Ascending aorta (tissue), 2 donors: ENCODE data around the gene SPSB1. TPM values are rescaled to one million over a fixed set of nuclear protein-coding genes. Genes with fewer than 3 reads are reported as not detected.

Source experiments
- DNase-seq, 2 donors: peaks; one replicate each; pipeline ENCODE4 v3.0.0-alpha.2; 2019; ENCODE audit warnings: low spot score in 2 of 2
- H3K27ac ChIP-seq, 2 donors: fragments of 200-600 bp; sonication (generic); one replicate each; pipeline ENCODE4 v1.5.1; 2016 to 2017; ENCODE audit warnings: mild to moderate bottlenecking in 1 of 2
- H3K27me3 ChIP-seq: fragments of 200-600 bp; sonication (generic); one replicate; pipeline ENCODE4 v1.5.1; 2017
- H3K36me3 ChIP-seq, 2 donors: fragments of 200-600 bp; sonication (generic); one replicate each; pipeline ENCODE4 v1.5.1; 2016
- H3K4me1 ChIP-seq, 2 donors: fragments of 200-600 bp; sonication (generic); one replicate each; pipeline ENCODE4 v1.5.1; 2016 to 2017; ENCODE audit warnings: mild to moderate bottlenecking in 1 of 2
- H3K4me3 ChIP-seq, 2 donors: fragments of 200-600 bp; sonication (generic); one replicate each; pipeline ENCODE4 v1.5.1; 2016 to 2017; ENCODE audit warnings: mild to moderate bottlenecking in 1 of 2
- H3K9me3 ChIP-seq, 2 donors: fragments of 200-600 bp; sonication (generic); one replicate each; pipeline ENCODE4 v1.5.1; 2016
- intact Hi-C: fragments of 100-400 bp; cut with DNase I; formaldehyde crosslinking; loops from one replicate; pipeline ENCODE4 v1.15.1; 2023
- total RNA-seq: library from RNA; depleted of rRNA; stranded (reverse); fragments of >200 nt; gene quantifications from one replicate; pipeline ENCODE4 v1.1.0, GENCODE V29; 2016
- TF ChIP-seq, protein P1 (sequence below), 3 experiments: fragments of 200-600 bp in 2 of 3; fragments of 450-650 bp in 1 of 3; sonication (generic) in 2 of 3; IDR thresholded peaks; one replicate each; pipeline ENCODE4 v1.5.1; 2016 to 2019; ENCODE audit warnings: antibody characterized with exemption in 3 of 3, mild to moderate bottlenecking in 1 of 3, moderate library complexity in 1 of 3

The SPSB1 gene
- total RNA-seq, 1 donor from 2014 or later: 64.9 TPM

DNA sequence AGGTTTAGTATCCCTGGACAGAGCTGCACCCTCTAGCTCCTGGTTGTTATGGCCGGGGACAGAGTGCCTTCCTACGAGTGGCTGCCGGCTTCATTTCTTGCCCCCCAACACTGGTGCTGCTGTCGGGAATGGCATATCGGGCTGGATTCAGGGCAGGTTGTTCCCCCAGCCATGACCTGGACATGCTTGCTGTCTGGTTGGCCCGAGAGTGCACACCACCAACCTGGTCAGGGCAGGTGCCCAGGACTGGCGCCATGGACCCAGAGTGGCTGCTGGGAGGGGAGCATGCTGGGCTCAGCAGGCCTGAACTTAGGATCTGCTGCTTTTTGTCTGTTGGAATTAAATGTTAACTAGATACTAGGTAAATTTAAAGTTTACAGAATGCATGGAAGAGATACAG is 36.4 kb upstream of the SPSB1 start:
- TF ChIP-seq, protein P1, sequence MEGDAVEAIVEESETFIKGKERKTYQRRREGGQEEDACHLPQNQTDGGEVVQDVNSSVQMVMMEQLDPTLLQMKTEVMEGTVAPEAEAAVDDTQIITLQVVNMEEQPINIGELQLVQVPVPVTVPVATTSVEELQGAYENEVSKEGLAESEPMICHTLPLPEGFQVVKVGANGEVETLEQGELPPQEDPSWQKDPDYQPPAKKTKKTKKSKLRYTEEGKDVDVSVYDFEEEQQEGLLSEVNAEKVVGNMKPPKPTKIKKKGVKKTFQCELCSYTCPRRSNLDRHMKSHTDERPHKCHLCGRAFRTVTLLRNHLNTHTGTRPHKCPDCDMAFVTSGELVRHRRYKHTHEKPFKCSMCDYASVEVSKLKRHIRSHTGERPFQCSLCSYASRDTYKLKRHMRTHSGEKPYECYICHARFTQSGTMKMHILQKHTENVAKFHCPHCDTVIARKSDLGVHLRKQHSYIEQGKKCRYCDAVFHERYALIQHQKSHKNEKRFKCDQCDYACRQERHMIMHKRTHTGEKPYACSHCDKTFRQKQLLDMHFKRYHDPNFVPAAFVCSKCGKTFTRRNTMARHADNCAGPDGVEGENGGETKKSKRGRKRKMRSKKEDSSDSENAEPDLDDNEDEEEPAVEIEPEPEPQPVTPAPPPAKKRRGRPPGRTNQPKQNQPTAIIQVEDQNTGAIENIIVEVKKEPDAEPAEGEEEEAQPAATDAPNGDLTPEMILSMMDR (IDR thresholded peaks at IDR 0.05): no peak
- intact Hi-C loops: no loop called here
- peaks cover 2 to 13% of the 10 kb centered on the region in 2 donors for H3K36me3 ChIP-seq
- H3K4me1 ChIP-seq: peaks cover 0 to 2% of the 10 kb centered on the region in 2 donors
- no peaks in the 10 kb centered on the region for H3K9me3 ChIP-seq
- H3K27ac ChIP-seq: no peak overlapping the region
- no peak overlapping the region for H3K4me3 ChIP-seq
- no peak for DNase-seq
- no peaks in the 10 kb centered on the region for H3K27me3 ChIP-seq

DNA sequence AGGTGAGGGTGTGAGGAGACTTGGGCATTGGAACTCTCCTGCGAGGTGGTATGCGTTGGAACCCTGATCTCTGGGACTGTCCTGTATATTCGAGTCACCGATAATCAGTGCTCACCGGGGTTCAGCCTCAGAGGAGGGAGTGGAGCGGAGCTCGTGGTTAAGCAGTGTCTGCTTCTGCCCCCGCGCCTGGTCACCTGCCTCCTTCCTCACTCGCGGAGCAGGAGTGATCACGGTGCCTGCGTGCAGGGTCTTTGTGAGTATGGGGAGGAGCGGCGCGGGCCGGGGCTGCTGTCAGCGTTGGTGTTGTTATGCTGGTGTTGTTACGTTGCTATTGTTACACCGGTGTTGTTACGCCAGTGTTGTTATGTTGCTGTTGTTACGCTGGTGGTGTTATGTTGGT is 34.8 kb upstream of the SPSB1 start:
- Histone ChIP-seq H3K4me1 (no peaks in the 10 kb centered on the region), H3K4me3 (no peak overlapping the region), H3K9me3 (no peaks in the 10 kb centered on the region), H3K27me3 (no peaks in the 10 kb centered on the region), H3K27ac (no peak overlapping the region), H3K36me3 (peaks cover 13 to 28% of the 10 kb centered on the region in 2 donors)
- intact Hi-C loops: no loop called here
- TF ChIP-seq, protein P1 (IDR thresholded peaks at IDR 0.05): no peak
- no peak for DNase-seq

DNA sequence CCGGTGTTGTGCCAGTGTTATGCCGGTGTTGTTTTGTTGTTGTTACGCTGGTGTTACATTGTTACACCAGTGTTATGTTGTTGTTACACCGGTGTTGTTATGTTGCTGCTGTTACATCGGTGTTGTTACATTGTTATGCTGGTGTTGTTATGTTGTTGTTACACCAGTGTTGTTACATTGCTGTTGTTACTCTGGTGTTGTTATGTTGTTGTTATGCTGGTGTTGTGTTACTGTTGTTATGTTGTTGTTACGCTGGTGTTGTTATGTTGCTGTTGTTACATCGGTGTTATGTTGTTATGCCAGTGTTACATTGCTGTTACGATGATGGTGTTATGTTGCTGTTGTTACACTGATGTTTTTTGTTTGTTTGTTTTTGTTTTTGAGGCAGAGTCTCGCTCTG is 34.1 kb upstream of the SPSB1 start:
- no peak overlapping the region for H3K27ac ChIP-seq
- TF ChIP-seq, protein P1 (IDR thresholded peaks at IDR 0.05): no peak
- peaks cover 17 to 36% of the 10 kb centered on the region in 2 donors for H3K36me3 ChIP-seq
- intact Hi-C loops: no loop called here
- no peaks in the 10 kb centered on the region for H3K4me1 ChIP-seq
- DNase-seq: no peak
- H3K4me3 ChIP-seq: no peak overlapping the region
- no peaks in the 10 kb centered on the region for H3K27me3 ChIP-seq
- H3K9me3 ChIP-seq: no peaks in the 10 kb centered on the region

DNA sequence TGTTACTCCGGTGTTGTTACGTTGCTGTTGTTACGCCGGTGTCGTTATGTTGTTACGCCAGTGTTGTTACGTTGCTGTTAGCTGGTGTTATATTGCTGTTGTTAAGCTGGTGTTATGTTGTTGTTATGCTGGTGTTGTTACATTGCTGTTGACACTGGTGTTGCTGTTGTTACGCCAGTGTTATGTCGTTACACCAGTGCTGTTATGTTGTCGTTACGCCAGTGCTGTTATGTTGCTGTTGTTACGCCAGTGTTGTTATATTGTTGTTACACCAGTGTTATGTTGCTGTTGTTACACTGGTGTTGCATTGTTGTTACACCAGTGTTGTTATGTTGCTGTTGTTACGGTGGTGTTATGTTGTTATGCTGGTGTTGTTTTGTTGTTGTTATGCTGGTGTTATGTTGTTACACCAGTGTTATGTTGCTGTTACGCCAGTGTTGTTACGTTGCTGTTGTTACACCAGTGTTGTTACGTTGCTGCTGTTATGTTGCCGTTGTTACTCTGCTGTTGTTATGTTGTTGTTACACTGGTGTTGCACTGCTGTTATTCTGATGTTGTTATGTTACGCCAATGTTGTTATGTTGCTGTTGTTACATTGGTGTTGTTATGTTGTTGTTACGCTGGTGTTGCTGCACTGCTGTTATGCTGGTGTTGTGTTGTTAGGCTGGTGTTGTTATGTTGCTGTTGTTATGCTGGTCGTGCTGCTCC is 32.5 kb upstream of the SPSB1 start:
- peaks cover 33 to 48% of the 10 kb centered on the region in 2 donors for H3K36me3 ChIP-seq
- H3K9me3 ChIP-seq: no peaks in the 10 kb centered on the region
- no peak overlapping the region for H3K4me3 ChIP-seq
- no peaks in the 10 kb centered on the region for H3K27me3 ChIP-seq
- H3K4me1 ChIP-seq: no peaks in the 10 kb centered on the region
- DNase-seq: no peak
- intact Hi-C loops: loop anchor here (10.0 kb wide), 1 partner anchor 315 kb away; no protein-coding TSS in a partner anchor
- no peak overlapping the region for H3K27ac ChIP-seq
- TF ChIP-seq, protein P1 (IDR thresholded peaks at IDR 0.05): no peak

DNA sequence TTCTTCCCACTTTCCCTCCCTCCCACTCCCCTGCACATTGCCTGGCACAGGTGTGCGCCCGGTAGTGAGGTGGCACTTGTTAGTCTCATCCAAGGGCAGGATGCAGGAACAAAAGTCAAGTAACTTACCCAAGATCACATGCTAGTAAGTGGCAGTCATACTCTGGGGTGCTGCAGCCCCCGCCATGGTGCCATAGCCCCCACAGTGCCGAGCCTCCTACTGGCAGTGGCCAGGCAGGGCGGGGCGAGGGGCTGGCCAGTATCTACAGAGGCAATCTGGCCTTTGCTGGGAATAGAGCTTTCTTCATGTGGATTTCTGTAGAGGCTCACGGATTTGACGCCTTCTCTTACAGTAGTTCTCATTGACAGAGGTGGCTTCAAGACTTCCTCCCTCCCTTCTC is 31.2 kb upstream of the SPSB1 start:
- H3K9me3 ChIP-seq: no peaks in the 10 kb centered on the region
- peaks cover 37 to 41% of the 10 kb centered on the region in 2 donors for H3K36me3 ChIP-seq
- no peaks in the 10 kb centered on the region for H3K27me3 ChIP-seq
- intact Hi-C loops: loop anchor here (10.0 kb wide), 1 partner anchor 313 kb away; no protein-coding TSS in a partner anchor
- TF ChIP-seq, protein P1 (IDR thresholded peaks at IDR 0.05): no peak
- H3K27ac ChIP-seq: no peak overlapping the region
- H3K4me3 ChIP-seq: no peak overlapping the region
- DNase-seq: no peak
- H3K4me1 ChIP-seq: peaks cover 0 to 3% of the 10 kb centered on the region in 2 donors
